Mammary epithelial cell (primary cell): ENCODE results near the gene TXNRD2.

Source experiments
- CTCF ChIP-seq, 2 donors: IDR thresholded peaks in 1 of 2; conservative IDR thresholded peaks in 1 of 2; 2 replicates each; pipeline ENCODE4 v1.5.1; 2011 to 2012; ENCODE audit warnings: inconsistent platforms in 2 of 2, low read length in 2 of 2, mild to moderate bottlenecking in 2 of 2, control low read depth in 1 of 2, low read depth in 1 of 2; ENCODE audit not compliant: insufficient read depth in 1 of 2; ENCODE audit errors: extremely low read depth in 1 of 2
- EZH2 ChIP-seq: IDR thresholded peaks from 2 replicates; pipeline ENCODE4 v1.6.1; 2012; ENCODE audit warnings: low read length, inconsistent platforms, borderline replicate concordance

GRCh38 chr22:19973551-19974267 lies 32.1 kb upstream of the TXNRD2 start:
- no peak for TF ChIP-seq CTCF (conservative IDR thresholded peaks at IDR 0.05 in 1 of 2, IDR thresholded peaks at IDR 0.05 in 1 of 2; ENCODE audit: extremely low read depth in 1 of 2, insufficient read depth in 1 of 2, low read depth in 1 of 2, low read length in 2 of 2)
- no peak for TF ChIP-seq EZH2
